ENCODE data around the gene NEMP1.
A peak's percentile ranks its signal among the peaks of the same experiment; 100 is the strongest.
"Not testable (repeated sequence)": the region's sequence is repeated elsewhere in the genome, so short reads cannot be mapped to it uniquely, and the experiment has no call there.

The NEMP1 gene, protein sequence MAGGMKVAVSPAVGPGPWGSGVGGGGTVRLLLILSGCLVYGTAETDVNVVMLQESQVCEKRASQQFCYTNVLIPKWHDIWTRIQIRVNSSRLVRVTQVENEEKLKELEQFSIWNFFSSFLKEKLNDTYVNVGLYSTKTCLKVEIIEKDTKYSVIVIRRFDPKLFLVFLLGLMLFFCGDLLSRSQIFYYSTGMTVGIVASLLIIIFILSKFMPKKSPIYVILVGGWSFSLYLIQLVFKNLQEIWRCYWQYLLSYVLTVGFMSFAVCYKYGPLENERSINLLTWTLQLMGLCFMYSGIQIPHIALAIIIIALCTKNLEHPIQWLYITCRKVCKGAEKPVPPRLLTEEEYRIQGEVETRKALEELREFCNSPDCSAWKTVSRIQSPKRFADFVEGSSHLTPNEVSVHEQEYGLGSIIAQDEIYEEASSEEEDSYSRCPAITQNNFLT

DNA sequence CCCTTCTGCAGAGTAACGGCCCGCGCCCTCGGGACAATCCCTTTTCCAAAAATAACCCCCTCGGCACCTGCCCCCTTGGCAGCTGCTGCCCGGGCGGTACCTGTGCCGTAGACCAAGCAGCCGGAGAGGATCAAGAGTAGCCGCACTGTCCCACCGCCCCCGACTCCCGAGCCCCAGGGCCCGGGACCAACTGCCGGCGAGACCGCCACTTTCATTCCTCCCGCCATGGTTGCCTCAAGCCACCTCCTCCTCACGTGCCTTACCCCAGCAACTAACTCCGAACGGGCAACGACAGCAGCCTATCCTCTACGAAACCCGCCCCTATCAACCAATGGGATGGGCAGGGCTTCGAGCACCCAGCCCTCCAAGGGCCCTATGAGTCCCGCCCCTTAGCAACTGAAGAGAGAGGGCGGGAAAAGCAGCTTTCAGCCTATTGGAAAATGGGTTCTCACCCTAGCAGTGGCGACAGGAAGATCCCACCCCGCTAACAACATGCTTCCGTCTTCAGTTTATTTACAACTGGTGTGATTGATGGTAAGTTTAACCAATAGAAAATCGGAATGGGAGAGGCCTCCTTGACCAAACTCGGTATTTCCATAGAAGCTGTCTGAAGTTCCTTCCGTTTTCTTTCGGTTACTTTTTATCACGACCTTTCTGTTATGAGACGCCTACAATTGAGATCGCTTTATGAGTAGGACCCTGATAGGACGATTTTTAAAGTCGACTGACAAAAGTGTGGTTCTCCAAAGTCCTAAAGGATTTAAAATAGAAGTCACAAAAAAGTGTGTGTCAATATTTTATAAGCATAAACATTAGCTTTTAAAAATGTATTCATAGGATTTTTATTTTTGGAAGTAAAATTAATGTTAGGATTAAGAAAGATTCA is at the start of gene NEMP1:
Gene NEMP1 (minus strand): TSS at position 273 of the 886 bp plus-strand sequence. CDS start 46 bp downstream, at position 227.
- peak; percentile 98 for DNase-seq

DNA sequence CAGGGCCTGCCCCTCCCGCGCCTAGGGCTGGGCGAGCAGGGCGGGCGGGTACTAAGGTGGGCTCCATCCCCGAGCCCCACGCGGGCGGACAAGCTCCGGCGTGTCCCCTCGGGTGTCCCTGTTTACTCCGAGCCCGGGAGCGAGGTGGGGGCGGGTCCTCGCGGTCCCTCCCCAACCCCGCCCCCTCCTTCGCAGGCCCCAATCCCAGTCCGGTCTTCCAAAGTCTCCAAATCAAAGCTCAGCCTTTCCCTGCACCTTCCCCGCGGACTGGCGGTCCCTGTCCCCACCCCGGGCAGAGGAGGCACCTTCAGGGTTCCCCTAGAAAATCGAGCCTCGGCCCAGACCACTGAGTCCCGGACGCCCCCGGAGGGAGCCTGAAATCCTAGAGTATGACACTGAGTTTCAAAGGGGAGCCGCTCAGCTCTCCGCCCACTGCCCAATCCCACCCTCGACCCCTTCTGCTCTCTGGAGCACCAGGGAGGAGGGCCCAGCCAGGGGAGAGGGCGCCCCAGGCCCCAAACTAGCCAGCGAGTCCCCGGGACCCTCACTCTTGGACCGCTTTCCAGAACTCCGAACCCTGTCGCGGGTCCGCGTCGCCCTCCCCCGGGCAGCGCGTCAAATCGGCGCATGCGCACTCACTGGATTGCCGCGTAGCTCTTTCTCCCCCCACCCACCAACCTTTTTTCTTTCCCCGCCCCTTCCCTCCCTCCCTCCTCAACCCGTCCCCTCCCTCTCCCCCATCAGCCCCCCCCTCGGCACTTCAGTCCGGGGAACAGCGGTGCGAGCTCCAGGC is 49.3 kb upstream of the NEMP1 start, which contains the start of gene LRP1:
Gene LRP1 (plus strand): TSS at position 758 of the 793 bp plus-strand sequence. CDS start 482 bp downstream, outside the sequence.
- peak; percentile 91 for DNase-seq

DNA sequence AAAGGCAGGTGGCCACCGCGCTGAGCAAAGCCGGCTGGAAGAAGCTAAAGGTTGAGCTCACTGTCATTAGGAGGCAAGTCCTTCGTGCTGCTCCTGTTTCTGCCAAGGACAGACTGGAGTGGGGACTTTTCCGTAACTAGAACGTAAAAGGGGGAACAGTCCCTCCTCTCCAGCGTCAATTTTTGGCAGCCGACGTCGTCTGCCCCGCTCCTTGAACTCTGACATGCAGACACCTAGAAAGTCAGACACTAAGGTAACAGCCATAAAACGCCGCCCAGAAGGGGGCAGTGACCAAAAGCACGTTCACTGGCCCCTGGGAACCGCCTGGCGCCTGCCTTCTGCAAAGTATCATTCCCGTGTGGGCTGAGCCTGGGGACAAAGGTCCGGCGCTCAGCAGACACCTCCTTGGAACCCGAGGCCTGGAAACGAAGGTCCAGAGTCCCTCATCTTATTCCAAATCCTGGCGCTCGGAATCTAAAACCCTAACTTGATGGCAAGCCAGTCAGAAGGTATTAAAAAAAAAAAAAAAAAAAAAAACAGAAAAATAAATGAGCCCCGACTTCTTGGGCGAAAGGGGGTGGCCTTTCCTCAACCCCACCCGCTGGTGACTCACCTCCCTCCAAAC is 48.6 kb upstream of the NEMP1 start:
- peak; percentile 76 for DNase-seq

DNA sequence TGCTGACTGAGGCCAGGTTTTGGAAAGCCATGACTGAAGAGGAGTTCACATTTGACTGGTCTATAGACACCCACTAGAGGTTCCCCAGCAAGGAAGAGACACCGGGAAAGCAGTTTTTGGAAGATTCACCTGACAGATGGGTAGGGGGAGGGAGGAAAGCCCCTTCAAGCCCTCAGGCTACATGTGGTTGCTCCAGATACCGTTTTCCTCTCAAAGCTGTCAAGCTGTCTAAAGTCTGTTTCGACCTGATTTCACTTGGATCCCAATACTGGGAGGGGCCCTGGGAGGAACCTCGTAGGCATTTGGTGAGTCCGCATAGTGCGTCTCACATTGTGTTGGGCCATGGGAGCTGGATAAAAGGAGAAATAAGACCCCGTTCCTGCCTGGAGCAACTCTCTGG is 48.0 kb upstream of the NEMP1 start:
- DNase-seq, result no peak

DNA sequence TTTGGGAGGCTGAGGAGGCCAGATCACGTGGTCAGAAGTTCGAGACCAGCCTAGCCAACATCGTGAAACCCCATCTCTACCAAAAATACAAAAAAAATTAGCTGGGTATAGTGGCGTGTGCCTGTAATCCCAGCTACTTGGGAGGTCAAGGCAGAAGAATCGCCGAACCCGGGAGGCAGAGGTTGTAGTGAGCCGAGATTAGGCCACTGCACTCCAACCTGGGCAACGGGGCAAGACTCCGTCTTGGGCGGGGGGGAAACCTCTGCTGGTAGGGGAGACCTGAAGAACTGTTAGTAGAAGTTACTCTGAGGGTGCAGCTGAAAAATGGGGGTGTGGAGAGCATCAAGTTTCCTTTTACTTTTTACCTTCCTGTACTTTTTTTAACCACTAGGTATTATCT is 47.5 kb upstream of the NEMP1 start:
- DNase-seq, result no peak

DNA sequence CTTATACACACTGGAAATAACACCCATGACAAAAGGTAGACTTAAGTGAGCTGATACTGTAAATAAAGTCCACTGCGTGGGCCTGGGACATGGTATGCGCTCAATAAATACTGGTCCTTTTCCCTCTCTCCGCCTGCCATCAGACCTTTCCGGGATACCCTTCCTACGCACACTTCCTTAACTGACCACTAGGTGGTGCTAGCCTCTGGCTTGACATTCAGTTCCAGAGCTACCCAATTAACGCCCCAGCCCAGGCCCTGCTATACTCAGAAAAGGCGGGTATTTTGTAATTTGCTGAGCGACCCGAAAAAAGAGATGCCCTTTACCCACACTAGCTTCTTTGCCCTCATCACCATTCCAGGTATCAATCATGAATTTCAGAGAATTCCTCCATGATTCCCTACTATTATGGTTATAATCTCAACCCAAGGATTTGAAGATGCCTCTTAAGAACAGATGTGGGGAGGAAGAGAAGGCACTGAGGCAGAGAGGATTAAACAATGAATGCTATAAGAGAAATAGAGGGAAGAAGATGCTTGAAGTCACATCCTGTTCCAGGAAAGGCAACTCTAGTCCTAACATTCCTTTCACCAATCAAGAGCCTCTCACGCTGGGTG is 45.8 kb upstream of the NEMP1 start:
- peak; percentile 89 for DNase-seq

DNA sequence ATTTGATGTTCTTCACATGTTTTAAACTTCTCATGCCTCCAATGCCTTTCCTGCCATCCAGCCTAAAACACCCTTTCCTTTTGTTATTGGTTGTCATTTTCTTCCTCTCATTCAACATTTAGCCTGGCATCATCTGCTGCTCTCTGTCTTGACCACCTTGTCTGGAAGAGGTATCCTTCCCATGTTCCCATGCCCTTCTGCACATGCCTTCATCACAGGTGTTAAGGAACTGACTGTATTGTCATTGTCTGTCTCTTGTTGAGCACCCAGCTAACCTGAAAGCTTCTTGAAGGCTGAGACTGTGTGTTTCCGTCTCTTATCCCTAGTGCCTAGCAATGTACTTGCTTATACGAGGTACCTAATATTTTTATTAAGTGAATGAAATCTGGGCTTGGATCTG is 45.2 kb upstream of the NEMP1 start:
- no peak for DNase-seq

DNA sequence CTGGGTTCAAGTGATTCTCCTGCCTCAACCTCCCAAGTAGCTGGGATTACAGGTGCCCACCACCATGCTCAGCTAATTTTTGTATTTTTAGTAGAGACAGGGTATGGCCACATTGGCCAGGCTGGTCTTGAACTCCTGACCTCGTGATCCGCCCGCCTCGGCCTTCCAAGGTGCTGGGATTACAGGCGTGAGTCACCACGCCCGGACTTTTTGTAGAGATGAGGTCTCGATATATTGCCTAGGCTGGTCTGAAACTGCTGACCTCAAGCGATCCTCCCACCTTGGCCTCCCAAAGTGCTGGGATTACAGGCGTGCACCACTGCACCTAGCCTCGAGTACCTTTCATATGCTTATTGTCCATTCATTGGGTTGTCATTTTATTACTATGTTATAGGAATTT is 42.1 kb upstream of the NEMP1 start:
- not testable (repeated sequence) for DNase-seq

DNA sequence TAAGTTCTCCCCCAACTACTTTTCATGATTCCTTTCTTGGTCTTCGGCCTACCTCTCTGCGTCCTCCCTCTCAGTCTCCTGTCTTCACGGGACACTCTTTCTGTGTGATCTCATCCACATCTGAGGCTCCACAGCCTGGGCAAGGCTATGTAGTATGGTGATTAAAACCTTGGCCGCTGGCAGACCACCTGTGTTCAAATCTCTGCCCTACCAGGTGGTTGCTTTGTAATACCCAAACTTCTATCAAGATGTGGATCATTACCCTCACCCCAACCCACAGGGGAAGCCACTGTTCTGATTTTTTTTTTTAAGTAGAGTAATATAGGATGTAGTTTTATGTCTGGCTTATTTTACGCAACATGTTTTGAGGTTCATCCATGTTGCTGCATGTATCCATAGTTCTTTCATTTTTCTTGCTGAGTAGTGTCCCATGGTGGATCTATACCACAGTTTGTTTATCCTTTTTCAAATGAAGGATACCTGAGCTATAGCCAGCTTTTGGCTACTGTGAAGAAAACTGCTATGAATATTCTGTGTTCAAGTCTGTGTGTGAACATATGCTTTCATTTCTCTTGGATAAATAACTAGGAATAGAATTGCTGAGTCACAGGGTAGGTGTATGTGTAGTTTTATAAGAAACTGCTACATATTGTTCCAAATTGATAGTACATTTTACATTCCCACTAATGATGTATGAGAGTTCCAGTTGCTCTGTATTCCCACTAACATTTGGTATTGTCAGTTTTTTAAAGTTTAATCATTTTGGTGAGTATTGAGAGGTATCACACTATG is 40.9 kb upstream of the NEMP1 start:
- DNase-seq, result no peak

DNA sequence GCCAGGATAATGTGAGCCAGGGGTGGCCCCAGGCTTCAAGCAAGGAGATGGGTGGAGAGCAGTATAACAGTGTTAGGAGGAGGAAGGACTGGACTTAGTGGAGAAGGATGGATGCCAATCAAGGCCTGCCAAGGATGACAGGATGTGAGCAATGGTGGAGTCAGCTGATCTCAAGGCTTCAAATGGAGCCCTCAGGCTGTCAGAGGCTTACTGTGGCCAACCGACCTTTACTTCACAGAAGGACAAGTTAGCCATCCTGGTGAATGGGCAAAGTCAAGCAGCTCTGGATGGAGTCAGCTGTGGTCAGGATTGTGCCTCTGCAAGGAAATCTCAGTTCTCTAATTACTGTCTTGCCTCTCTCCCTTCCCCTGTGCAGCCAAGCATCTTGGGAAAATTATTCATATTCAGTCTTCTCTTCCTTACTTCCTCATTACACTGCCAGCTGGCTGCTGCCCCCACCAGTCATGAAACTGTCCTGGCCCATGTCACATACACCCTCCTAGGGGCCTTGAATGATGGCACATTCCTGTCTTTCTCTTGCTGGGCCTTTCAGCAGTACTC is 40.2 kb upstream of the NEMP1 start:
- no peak for DNase-seq

DNA sequence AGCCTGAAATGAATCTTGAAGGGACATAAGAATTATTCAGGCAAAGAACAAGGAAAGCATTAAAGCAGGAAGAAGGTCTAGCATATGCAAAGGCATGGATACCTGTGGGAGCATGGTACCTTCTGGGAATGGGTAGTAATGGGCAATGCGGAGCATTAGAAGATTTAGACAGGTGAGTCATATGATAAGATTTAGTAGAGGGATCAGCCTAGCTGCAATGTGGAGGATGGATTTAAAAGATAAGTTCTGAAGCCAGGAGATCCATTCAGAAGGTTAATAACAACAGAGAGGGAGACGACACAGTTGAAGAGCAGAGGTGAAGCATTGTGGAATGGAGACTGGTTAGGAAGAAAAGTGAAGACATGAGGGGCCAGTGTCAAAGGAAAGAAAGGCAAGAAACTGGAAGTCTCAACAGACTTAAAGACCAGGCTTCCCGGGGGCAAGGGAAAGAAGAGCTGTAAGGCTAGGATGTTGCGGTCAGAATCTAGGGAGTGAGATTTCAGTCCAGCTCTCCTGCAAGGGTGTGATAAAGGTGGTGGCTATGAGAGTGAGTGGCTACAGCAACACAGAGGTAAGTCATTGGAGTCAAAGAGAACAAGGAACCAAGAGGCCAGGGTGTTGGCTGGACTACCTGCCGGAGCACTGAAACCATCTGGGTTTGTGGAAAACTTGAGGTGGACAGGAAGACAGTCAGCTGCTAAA is 38.1 kb upstream of the NEMP1 start:
- no peak for DNase-seq

DNA sequence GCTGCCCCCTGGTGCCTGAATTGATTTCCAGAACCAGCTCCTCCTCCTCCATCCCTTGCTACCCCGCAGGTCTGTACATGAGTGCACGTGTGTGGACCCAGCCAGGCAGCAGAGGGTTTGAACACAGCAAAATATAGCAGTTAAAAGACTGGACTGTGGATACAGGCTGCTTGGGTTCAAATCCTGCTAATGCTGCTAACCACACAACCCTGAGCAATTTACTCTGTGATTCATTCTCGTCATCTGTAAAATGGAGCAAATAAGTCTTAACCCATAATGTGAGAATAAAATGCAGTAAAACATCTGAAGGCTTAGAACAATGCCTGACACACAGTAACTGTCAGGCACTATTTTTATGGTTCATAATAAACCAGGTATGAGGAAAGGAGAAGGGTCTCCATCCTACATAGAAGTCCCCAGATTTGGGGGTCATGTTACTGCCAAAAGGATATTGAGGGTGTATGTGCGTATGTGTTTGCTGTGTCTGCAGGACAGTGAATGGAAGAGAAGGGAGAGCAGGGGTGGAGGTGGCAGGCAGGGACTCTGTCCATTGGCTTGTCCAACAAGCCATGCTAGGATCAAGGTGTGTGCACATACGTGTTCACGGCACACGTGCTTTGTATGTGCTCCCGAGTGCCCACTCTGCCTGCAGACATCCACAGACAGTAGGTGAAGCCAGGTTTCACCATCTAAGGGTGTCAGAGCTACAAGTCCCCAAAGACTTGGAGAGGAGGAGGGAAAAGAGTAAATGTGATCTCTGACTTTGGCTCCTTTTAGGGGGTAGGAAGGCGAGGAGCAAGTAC is 34.1 kb upstream of the NEMP1 start:
- no peak for DNase-seq

DNA sequence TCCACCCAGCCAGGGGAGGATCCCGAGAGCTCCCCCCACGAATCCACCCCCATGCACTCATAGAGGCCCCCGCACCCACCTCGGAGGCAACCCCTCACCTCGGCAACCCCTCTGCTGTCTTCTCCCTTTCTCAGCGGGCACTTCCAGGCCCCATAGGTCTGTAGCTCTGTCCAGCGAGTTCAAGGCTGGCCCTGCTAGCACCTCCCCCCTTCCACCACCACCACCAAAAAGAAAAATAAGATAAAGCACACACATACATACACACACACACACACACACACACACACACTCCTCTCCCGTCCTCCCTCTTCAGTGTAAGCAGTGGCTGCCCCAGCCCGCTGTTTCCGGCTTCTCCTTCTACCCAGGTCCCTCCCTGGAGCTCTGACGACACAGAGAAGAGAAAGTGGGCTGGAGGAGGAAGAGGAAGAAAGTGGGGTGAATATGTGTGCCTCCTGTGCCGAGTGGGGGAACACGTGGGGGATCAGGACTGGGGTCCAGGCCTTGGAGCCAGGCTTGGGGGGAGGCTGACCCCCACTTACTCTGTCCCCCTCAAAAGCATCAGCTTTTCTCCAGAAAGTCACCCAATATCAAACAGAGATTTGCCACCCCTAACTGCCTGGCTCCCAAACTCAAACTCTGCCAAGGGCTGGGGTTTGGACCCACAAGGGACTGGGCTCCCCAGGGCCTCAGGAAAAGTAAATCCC is 32.6 kb upstream of the NEMP1 start, which contains the start of gene STAT6:
Gene STAT6 (minus strand): TSS at position 332 of the 704 bp plus-strand sequence. CDS start 3,084 bp downstream, outside the sequence.
- DNase-seq, result peak; percentile 93

DNA sequence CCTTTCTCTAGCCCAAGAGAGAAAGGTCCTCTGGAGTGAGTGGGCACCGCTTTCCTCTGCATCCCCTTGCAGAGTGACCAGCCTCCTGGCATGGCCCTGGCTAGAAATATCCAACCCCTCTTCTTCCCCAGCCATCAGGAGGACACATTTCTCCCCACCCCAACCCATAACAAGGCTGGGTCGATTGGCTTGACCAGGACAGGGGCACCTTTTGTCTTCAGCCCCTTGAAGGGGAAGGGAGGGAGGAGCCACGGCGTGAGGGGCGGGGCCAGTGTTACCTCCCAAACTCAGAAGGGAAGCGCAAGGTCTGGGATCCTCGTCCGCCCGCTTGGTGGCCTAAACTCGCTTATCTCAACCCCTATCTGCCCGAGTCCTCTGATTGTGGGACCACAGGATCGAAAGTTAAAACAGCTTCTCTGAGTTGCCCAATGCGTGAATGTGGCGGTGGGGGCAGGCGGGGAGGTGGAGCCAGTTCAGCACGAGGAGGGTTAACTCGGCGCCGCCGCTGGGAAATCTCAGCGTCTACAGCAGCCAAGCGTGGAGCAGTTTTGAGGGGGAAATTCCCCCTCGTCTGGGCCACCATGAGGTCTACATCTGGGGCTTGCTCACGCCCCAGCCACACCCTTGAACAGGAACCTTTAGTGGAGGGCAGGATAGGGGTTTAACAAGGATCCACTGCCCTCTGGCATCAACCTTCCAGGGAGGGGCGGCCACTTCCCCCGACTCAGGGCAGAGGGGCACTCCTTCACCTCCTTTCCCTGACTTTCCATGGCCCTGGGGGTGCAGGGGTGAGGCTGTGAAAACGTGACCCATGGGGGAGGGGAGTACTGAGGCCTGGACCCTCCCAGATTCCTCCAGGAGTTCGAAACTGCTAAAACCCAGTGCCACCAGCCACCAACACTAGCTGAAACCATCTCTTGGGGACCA is 31.8 kb upstream of the NEMP1 start:
- peak; percentile 91 for DNase-seq

DNA sequence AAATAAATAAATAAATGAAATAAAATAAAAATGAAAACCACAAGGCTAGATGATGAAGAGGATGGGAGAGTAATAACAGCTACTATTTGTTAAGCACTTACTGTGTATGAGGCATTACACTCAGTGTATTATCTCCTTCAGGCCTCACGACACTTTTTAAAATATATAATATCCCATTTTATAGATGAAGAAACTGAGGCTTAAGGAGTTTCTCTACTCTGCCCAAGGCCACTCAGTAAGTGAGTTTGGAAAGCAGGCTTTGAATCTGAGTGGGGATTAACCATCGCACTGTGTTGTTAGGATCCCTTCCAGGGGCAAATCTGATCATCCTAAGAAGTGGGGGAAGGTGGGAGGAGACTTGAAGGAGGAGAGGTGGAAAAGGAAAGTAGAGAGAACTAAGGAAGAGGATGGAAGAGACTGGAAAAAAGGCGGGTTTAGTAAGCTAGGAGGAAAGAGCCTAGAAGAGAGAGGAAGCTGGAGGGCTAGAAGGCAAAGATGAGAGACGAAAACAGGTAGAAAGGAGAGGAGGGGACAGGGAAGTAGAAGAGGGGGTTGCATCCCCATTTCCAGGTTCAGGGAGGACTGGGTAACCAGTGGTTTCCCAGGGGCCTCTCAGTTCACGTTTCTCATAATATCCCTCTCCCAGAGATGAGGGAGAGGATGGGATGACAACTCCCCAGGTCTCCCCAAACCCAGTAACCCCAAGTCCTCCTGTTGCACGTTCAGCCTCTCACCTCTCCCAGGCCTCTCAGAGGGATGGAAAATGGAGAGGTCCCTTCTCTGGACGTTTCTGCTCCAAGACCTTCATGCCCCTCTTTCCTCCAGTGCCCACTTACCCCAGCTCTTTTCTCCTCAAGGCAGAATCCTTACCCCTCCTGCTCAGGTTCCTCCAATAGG is 30.9 kb upstream of the NEMP1 start:
- no peak for DNase-seq

Data from activated effector memory CD4-positive, alpha-beta T cell treated with anti-CD3 and anti-CD28 coated beads, Interleukin-2, amount 50 U/mL, for 16 hours (primary cell).